Placental pericyte (primary cell): ENCODE measurements around the gene SH3BP5L. TPM values are rescaled to one million over a fixed set of nuclear protein-coding genes. Genes with fewer than 3 reads are reported as not detected.

ENCODE experiments used
- small RNA-seq: library from RNA; depleted of rRNA; stranded (forward); fragments of <200 nt; gene quantifications from one replicate; pipeline ENCODE3, GENCODE V24; 2012; ENCODE audit warnings: low replicate concordance
- total RNA-seq: library from RNA; depleted of rRNA; stranded (reverse); fragments of >200 nt; gene quantifications from 2 replicates; pipeline ENCODE4 v1.2.3, GENCODE V29; 2012

Gene SH3BP5L
- total RNA-seq: 29.3 and 42.7 TPM in 2 replicates

DNA sequence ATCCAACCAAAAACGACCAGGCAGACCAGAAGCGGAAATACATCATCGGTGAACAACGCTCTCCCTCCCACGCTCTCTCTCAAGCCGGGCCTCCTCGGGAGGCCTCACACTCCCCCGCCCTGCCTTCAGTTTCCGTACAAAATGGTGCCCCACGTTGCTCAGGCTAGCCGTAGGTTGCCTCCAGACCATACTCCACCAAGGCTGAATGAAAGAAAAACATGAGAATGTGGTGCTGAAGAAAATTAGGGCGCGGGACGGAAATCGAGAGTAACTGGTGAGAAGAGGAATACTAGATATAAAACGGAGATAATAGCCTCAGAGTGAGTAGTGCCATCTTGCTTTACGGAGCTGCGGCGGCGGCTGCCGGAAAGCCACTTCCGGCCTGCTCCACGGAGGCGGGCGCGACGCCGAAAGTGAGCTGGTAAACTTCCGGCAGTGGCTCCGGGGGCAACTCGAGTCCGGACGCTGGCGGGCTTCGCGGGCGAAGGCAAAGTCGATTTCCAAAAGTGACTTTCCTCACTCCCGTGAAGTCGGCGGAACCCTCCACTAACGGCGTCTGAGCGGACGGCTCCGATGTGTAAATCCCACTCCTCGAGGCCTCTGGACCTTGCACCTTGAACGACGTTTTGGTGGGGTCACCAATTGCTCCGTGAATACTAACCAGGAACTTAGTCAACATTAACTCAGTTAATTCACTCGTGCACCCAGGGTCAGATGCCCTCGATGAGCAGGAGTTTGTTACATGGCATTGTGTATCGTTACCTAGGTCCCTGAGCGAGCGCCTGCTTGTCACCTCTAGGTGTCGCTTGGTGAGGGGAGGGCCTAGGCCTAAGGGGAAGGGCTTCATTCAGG is at the start of gene SH3BP5L:
Gene SH3BP5L (minus strand): TSS at position 7 of the 852 bp plus-strand sequence. CDS start 980 bp downstream, outside the sequence.

DNA sequence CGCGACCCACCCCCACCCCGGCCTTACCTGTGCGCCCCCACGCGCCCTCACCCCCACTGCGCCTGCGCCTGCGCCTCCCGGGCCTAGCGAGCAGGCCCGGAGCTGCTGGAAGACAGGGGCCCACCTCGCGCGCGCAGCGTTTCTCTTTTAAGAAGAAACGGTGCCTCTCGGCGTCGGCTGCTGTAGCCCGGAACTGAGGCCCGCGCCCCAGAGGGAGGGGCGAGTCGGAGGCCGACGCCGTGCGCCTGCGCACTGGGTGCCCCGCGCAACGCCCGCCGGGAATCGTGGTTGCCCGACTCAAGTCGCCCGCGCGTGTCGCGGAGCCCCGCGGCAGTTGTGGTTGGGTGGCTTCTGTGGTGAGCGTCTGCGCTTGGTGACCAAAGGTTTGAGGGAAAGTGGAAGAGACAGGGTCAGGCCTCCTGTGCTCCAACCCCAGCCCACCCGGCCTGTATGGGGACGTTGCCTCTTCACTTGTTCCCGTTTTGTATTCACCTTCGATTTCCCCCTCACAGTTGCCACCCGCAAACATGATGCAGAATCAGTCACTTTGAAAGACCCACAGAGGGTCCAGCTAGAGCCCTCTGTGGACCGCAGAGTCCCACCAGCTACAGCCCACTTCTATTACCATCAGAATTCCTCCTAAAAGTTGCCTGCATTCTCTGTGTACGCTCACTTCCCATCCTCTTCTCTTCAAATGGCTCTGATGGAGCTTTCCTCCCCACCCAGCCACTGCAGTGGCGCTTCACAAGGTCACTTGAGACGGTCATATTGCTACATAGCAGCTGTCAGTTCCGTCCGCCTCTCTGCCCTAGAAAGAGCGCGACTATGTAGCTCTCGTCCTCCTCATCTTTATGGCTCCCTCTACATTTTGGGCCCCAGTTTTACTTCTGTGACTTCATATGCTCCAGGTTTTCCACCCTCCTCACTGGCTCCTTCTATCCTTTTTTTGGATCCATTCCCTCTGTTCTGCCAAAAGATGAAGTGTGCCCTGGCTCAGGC is 33.5 kb upstream of the SH3BP5L start, which contains the start of gene ZNF692:
Gene ZNF692 (minus strand): TSS at position 195 of the 999 bp plus-strand sequence. CDS start 776 bp downstream, outside the sequence.

DNA sequence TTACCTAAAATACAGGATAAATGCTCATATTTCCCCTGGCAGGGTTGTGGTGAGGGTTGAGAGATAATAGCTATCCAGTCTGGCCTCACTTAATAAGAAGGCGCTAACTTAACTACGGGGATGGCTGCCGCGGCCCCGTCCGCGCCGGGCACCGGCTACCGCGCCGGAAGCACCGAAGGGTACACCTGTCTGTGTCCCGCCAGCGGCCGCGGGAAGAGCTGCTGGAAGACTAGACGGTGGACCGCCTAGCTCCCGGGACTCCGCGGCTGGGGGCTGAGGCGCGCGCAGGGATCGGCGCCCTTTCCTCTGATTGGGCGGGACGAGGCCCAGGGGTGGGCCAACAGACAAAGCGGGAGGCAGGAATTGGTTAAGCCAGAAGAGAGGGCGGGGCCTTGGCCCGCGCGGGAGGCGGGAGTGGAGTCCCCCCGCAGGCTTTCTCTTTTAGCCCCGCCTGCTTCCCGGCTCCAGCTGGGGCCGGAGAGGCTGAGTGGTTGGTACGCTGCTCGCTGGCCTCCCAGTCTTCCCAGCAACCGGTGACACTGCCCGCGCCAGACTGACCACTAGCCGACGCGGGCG is 12.2 kb upstream of the SH3BP5L start, which contains the start of gene ZNF672:
Gene ZNF672 (plus strand): TSS at position 444 of the 576 bp plus-strand sequence. CDS start 9,051 bp downstream, outside the sequence.

Small RNA genes lying within 50 kb of the gene (small RNA-seq; reads per million reads assigned to genes)
- not detected for gene MIR3124

Other genes with a start within 250 kb of the SH3BP5L start
- gene OR2T10, start 228.2 kb downstream of the SH3BP5L start, total RNA-seq: under 0.01 TPM in 1 of 2 replicates, not detected in the other
- not detected in 2 replicates for gene OR2T11, start 190.8 kb downstream of the SH3BP5L start, total RNA-seq
- gene OR2T35, start 180.6 kb downstream of the SH3BP5L start, total RNA-seq: not detected in 2 replicates
- gene OR2T27, start 170.4 kb downstream of the SH3BP5L start, total RNA-seq: not detected in 2 replicates
- gene OR14I1, start 123.1 kb downstream of the SH3BP5L start, total RNA-seq: not detected in 2 replicates
- gene LYPD8, start 70.2 kb downstream of the SH3BP5L start, total RNA-seq: 0.14 TPM in 1 of 2 replicates, not detected in the other
- 22.1 and 24.8 TPM in 2 replicates for gene ZNF672, start 12.3 kb upstream of the SH3BP5L start, total RNA-seq
- gene ZNF692, start 33.2 kb upstream of the SH3BP5L start, total RNA-seq: 9.6 and 21.2 TPM in 2 replicates
- 3.7 and 6.0 TPM in 2 replicates for gene PGBD2, start 80.3 kb upstream of the SH3BP5L start, total RNA-seq